OCI-LY7 (cell line): ENCODE results near the gene OSBPL6.

ENCODE experiments used
- CTCF ChIP-seq: fragments of 200-600 bp; sonication (generic); conservative IDR thresholded peaks from 2 replicates; pipeline ENCODE4 v1.5.1; 2014; ENCODE audit warnings: mild to moderate bottlenecking, antibody characterized with exemption, low read length, moderate library complexity, mixed read lengths
- EZH2phosphoT487 ChIP-seq: fragments of 200-600 bp; sonication (generic); IDR thresholded peaks from 2 replicates; pipeline ENCODE4 v1.6.1; 2018; ENCODE audit warnings: low read depth, borderline replicate concordance, mild to moderate bottlenecking, mixed run types, antibody characterized with exemption, low read length, moderate library complexity, mixed read lengths

GRCh38 chr2:178152542-178152941 is 41.8 kb upstream of the OSBPL6 start:
- TF ChIP-seq CTCF (no peak), EZH2phosphoT487 (no peak)
